Stimulated activated CD8-positive, alpha-beta memory T cell treated with anti-CD3 and anti-CD28 coated beads, Interleukin-15, amount 100 ng/mL, for 24 hours (primary cell): ENCODE data around the gene NR1I2.

Source experiments
- DNase-seq: peaks from one replicate; pipeline ENCODE4 v3.0.0-alpha.2; 2020; ENCODE audit warnings: low read depth

NR1I2 gene

GRCh38 chr3:119779731-119780383 is 2.0 kb upstream of the NR1I2 start:
- DNase-seq, result no peak

DNA sequence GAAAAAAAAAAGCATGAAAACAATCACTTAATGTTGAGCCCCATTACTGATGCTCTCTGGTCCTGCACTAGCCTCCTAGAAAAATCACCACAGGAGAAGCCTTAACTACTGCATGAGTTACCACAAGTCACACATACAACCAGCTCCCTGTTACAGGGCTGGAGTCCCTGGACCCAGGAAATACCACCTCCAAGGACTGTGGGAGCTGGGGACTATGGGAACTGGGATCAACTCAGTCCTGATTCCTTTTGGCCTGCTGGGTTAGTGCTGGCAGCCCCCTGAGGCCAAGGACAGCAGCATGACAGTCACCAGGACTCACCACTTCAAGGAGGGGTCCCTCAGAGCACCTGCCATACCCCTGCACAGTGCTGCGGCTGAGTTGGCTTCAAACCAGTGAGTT is 559 bp downstream of the NR1I2 start:
- no peak for DNase-seq

GRCh38 chr3:119783255-119783654 is 1.4 kb downstream of the NR1I2 start:
- DNase-seq, result no peak

GRCh38 chr3:119783883-119784282 is 2.0 kb downstream of the NR1I2 start:
- no peak for DNase-seq

- no peak for DNase-seq
Observed at GRCh38 chr3:119786409-119786808, 4.5 kb downstream of the NR1I2 start.

DNA sequence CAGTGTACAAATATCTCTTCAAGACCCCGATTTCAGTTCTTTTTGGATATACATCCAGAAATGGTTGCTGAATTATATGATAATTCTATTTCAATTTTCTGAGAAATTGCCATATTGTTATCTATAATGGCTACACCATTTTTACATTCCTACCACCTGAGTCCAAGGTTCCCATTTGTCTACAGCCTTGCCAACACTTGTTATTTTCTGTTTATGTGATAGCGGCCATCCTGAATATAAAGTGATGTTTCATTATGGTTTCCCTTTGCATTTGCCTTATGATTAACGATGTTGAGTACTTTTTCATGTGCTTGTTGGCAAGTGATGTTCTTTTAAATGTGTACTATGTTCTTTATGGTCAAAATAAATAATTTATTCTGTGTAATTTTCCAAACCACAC is 8.5 kb downstream of the NR1I2 start:
- DNase-seq, result no peak

DNA sequence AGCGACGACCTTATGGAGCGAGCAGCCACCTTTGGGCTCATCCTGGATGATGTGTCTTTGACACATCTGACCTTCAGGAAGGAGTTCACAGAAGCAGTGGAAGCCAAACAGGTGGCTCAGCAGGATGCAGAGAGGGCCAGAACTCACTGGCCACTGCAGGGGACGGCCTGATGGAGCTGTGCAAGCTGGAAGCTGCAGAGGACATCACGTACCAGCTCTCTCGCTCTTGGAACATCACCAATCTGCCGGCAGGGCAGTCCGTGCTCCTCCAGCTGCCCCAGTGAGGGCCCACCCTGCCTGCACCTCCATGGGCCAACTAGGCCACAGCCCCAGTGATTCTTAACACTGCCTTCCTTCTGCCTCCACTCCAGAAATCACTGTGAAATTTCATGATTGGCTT is 10.4 kb downstream of the NR1I2 start:
- DNase-seq, result no peak

- DNase-seq, result no peak
Observed at GRCh38 chr3:119794401-119794800, 12.5 kb downstream of the NR1I2 start.

GRCh38 chr3:119794971-119795612 is 13.2 kb downstream of the NR1I2 start:
- no peak for DNase-seq

- no peak for DNase-seq
Observed at GRCh38 chr3:119795849-119796248, 13.9 kb downstream of the NR1I2 start.

DNA sequence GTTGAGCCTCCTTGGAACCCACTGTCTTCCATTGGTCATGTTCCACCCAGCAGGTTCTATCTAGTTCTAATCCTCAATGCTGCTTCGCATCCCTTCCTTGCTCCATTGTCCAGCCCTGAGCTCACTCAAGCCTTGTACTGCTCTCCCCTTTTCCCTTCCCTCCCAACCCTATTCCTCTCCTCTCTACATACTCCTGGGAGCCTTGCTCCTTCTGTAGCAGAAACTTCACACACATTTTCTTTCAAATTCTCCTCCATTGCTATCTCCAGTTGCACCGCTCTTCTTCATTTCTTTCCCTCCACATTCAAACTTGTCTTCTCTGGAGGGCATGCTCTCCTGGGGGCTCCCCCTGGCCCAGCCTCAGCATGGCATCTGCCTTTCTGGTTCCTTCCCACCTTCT is 14.5 kb downstream of the NR1I2 start:
- no peak for DNase-seq

DNA sequence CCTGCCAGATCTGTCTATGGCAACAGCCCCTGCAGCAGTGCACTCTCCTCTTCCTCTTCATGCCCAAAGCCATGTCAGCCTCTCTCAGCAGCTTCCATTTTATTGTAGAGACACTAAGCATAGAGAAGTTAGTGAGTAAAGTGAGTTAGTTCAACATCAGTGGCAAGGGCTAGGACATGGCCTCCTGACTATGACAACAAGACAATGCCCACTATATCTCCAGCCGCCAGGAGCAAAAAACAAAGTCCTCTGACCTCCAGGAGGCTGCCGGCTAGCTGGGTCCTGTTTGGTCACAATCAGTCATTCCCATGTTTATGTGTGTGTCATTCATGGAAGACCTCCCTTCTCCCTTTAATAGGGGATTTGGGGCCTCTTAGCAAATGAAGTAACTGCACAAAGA is 14.9 kb downstream of the NR1I2 start:
- DNase-seq, result no peak

GRCh38 chr3:119800844-119801243 is 18.9 kb downstream of the NR1I2 start:
- no peak for DNase-seq

DNA sequence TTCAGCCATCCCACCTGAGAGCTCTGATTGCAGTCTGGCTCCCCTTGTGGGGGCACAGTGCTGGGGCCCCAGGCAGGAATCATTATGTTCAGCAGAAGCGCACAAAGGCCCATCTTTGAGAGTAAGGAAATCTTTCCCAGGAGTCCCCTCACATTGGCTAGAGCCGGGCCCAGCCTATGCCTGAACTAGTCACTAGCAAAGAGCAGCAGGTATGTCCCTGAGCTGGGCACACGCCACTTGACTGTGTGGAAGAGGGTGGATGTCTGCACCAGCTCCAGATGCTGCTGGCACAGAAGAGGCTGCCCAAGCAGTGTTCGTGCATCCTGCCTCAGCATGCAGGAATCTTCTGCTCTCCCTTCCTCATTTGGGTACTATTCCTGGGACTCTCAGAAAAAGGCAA is 26.3 kb downstream of the NR1I2 start:
- DNase-seq, result no peak

GRCh38 chr3:119808843-119809242 is 26.9 kb downstream of the NR1I2 start:
- DNase-seq, result no peak

DNA sequence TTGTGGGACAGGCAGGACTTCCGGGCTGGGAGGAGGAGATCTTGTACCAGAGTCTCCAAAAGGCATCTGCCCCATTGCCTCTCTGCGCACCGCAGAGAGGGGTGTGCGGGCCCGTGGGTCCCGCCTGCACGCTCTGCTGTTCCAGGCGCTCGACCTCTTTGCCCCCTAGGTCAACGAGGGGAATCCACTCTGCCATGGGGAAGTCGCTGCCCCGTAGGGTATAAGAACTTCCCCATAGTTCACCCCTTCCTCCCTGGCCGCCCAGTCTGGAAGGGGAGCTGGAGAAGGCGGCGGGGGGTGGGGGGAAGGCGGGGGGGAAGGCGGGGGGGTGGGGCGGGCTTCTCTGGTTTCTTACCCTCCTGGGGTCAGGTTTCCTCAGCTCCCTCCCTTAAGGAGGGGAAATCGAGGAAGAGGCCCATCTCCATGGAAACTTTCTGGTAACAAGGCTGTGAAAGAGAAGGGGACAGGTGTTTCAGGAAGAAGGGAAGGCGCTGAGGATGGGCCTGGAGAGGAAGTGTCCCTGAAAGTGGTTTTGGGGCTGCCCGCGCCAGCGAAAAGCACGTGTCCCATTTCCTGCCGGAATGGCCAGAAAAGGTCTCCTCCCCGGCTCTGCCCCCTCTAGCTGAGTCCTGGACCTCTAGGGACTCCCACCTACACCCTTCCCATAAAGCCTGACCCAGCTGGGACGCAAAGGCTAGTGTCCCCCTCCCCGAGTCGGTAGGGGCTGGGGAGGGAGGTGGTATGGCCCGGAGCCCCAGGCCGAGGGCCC is 27.5 kb downstream of the NR1I2 start:
- no peak for DNase-seq

DNA sequence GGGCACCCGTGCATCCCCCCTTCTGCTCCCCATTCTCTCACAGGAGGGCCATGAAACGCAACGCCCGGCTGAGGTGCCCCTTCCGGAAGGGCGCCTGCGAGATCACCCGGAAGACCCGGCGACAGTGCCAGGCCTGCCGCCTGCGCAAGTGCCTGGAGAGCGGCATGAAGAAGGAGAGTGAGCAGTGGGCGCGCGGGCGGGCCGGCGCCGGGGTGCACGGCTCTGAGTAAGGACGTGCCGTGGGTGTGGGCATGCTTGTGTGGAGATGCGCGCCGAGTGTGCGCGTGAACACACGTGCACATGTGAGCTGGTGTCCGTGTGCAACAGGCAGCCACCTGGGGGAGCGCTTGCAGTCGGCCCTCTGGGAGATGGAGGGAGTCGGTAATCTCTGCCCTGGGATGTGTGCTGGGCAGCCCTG is 28.1 kb downstream of the NR1I2 start:
- peak; percentile 17 for DNase-seq

DNA sequence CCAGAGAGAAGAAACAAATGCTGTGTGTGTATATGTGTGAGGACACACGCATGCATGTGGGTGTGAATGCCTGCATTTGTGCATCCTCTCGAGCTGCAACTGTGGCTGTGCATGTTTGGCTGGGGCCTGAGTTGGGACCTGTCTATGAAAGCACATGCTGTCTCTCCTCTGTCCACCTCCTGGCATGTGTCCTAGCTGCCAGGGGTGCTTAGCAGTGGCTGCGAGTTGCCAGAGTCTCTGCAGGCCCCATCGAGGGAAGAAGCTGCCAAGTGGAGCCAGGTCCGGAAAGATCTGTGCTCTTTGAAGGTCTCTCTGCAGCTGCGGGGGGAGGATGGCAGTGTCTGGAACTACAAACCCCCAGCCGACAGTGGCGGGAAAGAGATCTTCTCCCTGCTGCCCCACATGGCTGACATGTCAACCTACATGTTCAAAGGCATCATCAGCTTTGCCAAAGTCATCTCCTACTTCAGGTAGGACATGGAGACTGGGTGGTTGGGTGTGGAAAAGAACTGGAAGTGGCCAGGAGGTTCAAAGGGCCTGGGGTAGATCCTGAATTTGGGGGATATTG is 30.7 kb downstream of the NR1I2 start:
- no peak for DNase-seq

- no peak for DNase-seq
Observed at GRCh38 chr3:119815716-119816115, 33.8 kb downstream of the NR1I2 start.

GRCh38 chr3:119817071-119817470 is 35.2 kb downstream of the NR1I2 start:
- no peak for DNase-seq

DNA sequence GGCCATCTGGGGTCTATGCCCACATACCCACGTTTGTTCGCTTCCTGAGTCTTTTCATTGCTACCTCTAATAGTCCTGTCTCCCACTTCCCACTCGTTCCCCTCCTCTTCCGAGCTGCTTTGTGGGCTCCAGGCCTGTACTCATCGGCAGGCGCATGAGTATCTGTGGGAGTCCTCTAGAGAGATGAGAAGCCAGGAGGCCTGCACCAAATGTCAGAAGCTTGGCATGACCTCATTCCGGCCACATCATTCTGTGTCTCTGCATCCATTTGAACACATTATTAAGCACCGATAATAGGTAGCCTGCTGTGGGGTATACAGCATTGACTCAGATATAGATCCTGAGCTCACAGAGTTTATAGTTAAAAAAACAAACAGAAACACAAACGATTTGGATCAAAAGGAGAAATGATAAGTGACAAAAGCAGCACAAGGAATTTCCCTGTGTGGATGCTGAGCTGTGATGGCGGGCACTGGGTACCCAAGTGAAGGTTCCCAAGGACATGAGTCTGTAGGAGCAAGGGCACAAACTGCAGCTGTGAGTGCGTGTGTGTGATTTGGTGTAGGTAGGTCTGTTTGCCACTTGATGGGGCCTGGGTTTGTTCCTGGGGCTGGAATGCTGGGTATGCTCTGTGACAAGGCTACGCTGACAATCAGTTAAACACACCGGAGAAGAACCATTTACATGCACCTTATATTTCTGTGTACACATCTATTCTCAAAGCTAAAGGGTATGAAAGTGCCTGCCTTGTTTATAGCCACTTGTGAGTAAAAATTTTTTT is 35.9 kb downstream of the NR1I2 start:
- no peak for DNase-seq

- no peak for DNase-seq
Observed at GRCh38 chr3:119818937-119819336, 37.0 kb downstream of the NR1I2 start.
